ENCODE measurements around the gene TULP3. TPM values are rescaled to one million over a fixed set of nuclear protein-coding genes. Genes with fewer than 3 reads are reported as not detected.

TULP3 gene
- total and polyA plus RNA-seq, 8 donors: 4.1 to 9.0 (median 6.0) TPM

- no peak for ATAC-seq
- TF ChIP-seq CTCF (IDR thresholded peaks at IDR 0.05): no peak
- WGBS, 2 donors: 62% methylated on average over 11 of the region's 11 CpGs
- no peak for DNase-seq
- Histone ChIP-seq H3K9me3 (no peaks in the 10 kb centered on the region), H3K36me3 (no peaks in the 10 kb centered on the region), H3K4me1 (peaks cover 0 to 20% (median 7%) of the 10 kb centered on the region in 3 donors), H3K27ac (peak overlapping the region; percentile 47 to 87 (median 78)), H3K27me3 (no peaks in the 10 kb centered on the region), H3K4me3 (peak overlapping the region; percentile 22 to 70 (median 50))
- FAIRE-seq: no peak
- intact Hi-C loops (cut with DNase I): no loop called here
Observed at GRCh38 chr12:2957816-2958431, 67.2 kb downstream of the TULP3 start.

GRCh38 chr12:2958432-2959191 is 67.9 kb downstream of the TULP3 start:
- peaks cover 0 to 25% (median 7%) of the 10 kb centered on the region in 3 donors for H3K4me1 ChIP-seq
- no peak for TF ChIP-seq CTCF (IDR thresholded peaks at IDR 0.05)
- ATAC-seq (peak; percentile 76 to 86 (median 80)), FAIRE-seq (no peak), DNase-seq (peak; percentile 77 to 86 (median 82))
- WGBS, 2 donors: 1% methylated on average over 24 to 48 of the region's 48 CpGs
- intact Hi-C loops (cut with DNase I): no loop called here
- no peaks in the 10 kb centered on the region for H3K36me3 ChIP-seq
- H3K27me3 ChIP-seq: no peaks in the 10 kb centered on the region
- H3K4me3 ChIP-seq: peak overlapping the region; percentile 22 to 70 (median 50)
- no peaks in the 10 kb centered on the region for H3K9me3 ChIP-seq
- H3K27ac ChIP-seq: peak overlapping the region; percentile 47 to 87 (median 78)

GRCh38 chr12:2959192-2959504 is 68.5 kb downstream of the TULP3 start, which contains the start of gene TEAD4:
TSS of gene TEAD4 (plus strand) at chr12:2959397.
- TF ChIP-seq CTCF (IDR thresholded peaks at IDR 0.05): no peak
- H3K4me3 ChIP-seq: peak within 1 kb of the TSS; percentile 39 to 70 (median 60)
- DNase-seq (peak; percentile 80 to 89 (median 84)), FAIRE-seq (no peak), ATAC-seq (peak; percentile 65 to 75 (median 70))
- H3K27me3 ChIP-seq: no peaks in the 10 kb centered on the region
- H3K36me3 ChIP-seq: no peaks in the 10 kb centered on the region
- H3K4me1 ChIP-seq: peaks cover 0 to 25% (median 7%) of the 10 kb centered on the region in 3 donors
- intact Hi-C loops (cut with DNase I): no loop called here
- 0% methylated on average over 8 to 49 of the region's 50 CpGs for WGBS, 2 donors
- no peaks in the 10 kb centered on the region for H3K9me3 ChIP-seq
- peak within 1 kb of the TSS; percentile 69 to 87 (median 82) for H3K27ac ChIP-seq

GRCh38 chr12:2959505-2960389 is 69.1 kb downstream of the TULP3 start:
- TF ChIP-seq CTCF (IDR thresholded peaks at IDR 0.05): no peak
- intact Hi-C loops (cut with DNase I): no loop called here
- H3K27me3 ChIP-seq: no peaks in the 10 kb centered on the region
- FAIRE-seq (no peak), DNase-seq (peak; percentile 68 to 84 (median 76)), ATAC-seq (peak; percentile 48 to 69 (median 57))
- H3K4me1 ChIP-seq: peaks cover 0 to 25% (median 7%) of the 10 kb centered on the region in 3 donors
- no peaks in the 10 kb centered on the region for H3K9me3 ChIP-seq
- 1 to 2% methylated on average over 86 to 104 of the region's 104 CpGs for WGBS, 2 donors
- peak overlapping the region; percentile 39 to 70 (median 60) for H3K4me3 ChIP-seq
- H3K36me3 ChIP-seq: no peaks in the 10 kb centered on the region
- peak overlapping the region; percentile 68 to 83 (median 76) for H3K27ac ChIP-seq
